GM21390 (cell line): ENCODE data around the gene SETDB1.

Experiments used
- ATAC-seq: cut with Tn5 transposase; IDR thresholded peaks from one replicate; pipeline ENCODE4 v1.9.1; 2021; ENCODE audit not compliant: unreplicated experiment

Gene SETDB1

DNA sequence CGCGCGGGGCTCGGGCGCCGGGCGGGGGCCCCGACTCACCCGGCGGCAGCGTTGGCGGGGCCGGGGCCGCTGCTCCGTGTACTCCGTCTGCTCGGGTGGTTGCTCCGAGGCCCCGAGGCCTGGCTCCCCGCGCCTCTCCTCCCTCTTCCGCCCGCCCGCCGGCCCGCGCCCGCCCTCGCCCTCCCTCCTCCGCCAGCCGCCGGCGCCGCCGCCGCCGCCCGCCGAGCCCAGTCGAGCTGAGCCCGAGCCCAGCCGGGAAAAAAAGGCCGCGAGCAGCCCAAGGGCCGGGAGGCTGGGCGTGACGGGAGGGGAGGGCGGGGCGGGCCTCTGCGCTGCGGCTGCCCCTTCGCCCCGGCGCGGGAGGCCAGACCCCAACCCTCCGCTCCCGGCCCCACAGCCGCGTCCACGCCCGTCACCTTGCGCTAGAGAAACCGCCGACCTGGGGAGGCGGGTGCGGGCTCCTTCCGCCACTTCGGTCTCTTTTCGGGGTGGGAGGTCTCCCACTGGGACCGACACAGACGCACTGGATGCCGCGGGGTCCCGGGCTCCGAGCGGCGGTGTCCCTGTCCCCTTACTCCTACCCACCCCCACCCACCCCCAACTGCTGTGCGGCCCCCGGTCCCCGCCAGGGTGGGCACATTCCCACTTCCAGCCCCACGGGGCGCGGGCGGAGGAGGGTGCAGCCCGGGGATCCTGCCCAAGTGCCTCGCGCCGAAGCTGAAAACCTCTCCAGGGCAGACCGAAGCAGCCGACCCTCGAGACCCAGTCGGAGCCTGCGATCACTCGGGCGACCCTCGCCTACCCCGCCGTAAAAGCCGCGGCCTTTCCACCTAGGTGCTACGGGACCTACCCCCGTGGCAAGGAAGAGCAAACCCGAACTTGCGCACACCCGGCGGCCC, 48.7 kb downstream of the SETDB1 start, which contains the start of gene CERS2:
Gene CERS2 (minus strand): TSS at position 256 of the 899 bp plus-strand sequence. CDS start 5,745 bp downstream, outside the sequence.
- peak; percentile 56 for ATAC-seq

DNA sequence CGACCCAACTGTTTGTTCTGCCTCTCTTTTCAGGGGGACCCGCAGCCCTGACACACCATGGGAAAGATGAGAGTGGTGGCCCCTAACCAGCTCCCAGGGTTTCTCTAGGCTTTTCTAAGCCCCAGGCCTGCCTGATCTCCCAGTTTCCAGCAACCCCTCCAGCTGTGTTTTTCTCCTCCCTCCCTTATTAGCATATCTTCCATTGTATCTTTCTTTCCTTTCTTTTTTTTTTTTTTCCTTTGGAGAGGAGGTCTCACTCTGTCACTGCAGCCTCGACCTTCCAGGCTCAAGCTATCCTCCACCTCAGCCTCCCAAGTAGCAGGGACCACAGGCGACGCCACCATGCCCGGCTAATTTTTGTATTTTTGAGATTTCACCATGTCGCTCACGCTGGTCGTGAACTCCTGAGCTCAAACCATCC, 50.2 kb downstream of the SETDB1 start:
- ATAC-seq, result no peak

DNA sequence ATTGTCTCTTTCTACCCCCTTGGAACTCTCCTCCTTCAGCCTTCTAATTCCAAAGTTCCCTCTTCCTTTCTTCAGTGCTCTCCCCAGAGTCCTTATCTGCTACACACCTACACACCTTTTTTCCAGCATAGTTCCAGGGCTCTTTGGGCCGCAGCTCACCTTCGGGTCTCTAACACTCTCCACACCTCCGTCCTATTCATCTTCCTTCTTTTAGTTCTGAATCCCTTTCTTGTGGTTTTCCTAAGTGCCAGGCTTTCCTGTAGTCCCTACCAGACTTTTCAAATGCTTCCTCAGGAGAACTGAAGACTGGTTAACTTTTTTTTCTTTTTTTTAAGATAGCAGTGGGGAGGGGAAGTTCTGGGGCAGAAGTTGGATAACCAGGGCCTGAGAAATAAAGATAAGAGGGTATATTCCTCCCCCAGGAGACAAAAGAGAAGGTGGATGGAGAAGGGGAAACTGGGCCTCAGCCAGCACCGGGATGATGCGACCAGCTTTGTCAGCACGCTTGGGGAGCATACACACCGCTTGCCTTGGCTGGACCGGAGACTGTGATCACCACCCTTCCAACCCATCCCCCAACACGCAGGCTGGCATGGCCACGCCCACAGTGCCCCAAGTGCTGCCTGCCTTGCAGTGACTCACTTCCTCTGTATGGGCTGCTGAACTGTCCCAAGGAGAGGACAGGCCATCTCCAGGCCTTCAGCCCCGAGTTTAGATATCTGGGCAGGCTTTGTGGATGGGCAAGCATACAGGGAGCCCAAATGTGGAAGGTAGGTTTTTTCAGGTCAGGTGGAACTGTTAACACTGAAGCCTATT, 50.9 kb downstream of the SETDB1 start:
- no peak for ATAC-seq

DNA sequence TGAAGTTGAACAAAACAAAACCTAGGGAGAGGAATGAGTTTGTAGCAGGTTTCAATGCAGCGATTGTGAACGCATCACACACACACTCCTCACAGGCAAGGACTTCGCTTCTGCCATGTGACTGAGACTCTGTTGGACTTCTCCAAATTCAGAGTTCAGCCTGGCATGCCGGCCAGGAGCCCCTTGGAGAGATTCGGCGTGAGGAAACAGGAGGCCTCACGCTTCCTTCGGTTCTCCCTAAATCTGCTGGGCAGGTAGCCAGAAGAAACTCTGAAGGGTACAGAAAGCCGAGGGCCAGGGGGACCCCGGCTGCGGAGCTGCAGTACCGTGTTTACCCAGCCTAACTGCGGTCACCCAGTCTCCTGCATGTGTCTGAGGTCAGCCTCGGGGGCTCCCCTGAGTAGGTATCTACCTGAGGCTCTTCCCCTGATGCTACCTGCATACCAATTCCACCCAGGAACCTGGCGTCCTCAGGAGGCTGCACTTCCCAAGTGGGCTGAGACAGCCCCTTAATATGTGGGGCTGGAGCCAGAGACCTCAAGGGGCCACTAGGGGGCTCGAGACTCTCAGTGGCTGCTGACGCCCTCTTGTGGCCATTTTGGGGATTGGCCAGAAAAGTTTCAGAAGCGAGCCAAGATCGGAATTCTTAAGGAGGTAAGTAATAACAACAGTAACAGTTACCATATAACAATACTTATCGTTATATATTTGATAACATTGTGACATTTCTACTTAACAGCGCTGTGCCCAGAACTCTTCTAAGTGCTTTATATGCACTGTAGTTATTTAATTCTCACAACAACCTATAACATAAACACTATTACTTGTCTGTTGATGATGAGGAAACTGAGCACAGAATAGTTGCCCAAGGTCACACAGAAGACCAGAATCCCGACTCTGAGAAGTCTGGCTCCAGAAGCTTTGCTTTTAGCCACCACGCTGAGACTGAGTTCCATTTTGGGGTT, 53.2 kb downstream of the SETDB1 start:
- peak; percentile 45 for ATAC-seq

DNA sequence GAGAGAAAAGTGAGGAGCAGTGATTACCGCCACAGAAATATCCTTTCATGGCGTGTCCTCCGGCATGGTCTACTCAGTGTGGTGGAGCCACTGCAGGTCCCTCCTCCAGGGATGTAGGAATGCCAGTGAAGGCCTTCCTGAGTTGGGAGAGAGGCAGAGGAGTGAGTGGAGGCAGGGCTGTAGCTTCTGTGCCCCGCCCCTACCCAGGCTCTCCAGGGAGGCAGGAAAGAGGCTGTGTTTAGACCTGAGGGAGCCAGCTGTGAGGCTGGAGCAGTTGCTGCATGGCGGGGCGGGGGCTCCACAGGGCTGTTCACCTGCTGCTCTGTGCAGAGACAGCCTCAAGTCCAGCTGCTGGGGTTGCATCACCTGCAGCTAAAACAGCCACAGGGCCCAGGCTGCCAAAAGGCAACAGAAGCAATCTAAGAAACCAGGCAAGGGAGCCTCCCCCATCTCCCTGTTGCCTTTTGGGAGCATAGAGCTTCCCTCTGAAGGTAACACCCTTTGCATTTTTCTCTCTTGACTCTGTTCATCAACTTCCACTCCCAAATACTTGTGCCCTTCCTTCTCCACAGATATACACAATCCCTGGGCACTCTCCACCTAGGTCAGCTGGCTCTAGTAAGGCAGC, 55.1 kb downstream of the SETDB1 start:
- no peak for ATAC-seq

DNA sequence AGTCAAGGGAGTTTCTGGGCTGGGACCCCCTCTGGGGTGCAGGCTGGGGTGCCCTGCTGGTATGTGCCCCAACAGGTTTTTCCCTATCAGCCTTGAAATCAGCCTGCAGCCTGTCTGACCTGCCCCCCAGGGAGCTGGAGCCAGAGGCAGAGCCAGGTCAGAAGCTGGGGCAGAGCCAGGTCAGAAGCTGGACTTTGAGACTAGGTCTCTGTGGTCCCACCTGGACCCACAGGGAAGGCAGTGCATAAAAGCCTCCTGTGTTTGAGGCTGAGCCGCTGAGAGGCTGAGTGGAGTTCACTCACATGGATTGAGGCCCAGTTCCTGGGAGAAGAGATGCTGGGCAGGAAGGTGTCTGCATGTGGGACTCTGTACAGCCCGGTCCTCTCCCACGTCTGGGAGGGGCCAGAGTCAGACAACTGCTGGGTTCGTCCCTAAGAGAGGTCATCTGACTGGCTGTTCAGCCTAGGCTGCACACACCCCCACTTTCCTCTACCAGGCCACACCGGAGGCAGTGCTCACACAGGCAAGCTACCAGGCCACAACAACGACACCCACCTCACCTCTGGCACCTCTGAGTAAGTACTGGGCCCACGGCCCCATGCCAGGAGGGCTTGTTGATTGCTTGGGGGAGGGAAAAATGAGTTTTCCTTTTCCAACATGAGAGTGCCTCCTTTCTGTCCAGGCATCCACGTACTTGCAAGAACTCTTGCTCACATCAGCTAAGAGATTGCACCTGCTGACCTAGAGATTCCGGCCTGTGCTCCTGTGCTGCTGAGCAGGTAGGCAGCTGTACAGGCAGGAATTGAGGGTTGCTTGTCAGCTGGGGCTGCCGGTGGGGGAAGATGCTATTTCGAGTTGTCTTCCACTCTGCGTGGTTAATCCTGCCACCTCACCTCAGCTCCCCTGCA, 55.9 kb downstream of the SETDB1 start, which contains the start of gene ANXA9:
Gene ANXA9 (plus strand): TSS at position 488 of the 908 bp plus-strand sequence. CDS start 814 bp downstream, outside the sequence.
- ATAC-seq, result no peak

DNA sequence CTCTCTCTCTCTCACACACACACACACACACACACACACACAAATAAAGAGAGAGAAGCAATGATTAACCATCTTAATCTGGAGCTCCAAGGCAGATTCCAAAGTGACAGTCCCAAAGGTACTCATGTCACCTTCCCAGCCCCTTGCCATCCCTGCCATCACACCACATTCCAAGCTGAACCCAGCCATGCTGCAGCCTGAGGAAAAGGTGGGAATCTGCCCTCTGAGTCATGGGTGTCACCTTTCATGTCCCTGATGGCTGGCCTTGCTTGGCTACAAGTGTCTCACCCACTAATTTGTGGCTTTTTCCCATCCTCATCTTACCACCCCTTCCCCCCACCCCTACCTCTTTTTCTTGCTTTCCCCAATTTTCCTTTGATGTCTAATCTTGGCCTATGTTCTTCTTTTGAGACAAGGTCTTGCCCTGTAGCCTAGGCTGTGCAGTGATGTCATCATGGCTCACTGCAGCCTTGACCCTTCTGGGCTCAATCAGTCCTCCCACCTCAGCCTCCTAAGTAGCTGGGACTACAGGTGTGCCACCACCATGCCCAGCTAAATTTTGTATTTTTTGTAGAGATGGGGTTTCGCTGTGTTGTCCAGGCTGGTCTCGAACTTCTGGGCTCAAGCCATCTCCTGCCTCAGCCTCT, 59.1 kb downstream of the SETDB1 start:
- ATAC-seq, result no peak

DNA sequence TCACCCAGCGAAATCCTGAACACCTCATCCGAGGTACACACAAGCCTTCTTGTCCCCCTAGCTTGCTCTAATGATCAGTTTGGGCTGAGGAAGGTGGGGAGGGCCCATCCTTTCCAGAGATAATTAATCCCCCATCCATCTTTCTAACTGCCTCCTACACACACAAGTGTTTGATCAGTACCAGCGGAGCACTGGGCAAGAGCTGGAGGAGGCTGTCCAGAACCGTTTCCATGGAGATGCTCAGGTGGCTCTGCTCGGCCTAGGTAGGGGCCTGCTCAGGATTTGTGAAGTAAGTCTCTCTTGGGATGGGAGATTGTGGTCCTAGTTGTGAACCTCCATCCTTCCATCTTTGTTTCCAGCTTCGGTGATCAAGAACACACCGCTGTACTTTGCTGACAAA, 61.8 kb downstream of the SETDB1 start:
- no peak for ATAC-seq

DNA sequence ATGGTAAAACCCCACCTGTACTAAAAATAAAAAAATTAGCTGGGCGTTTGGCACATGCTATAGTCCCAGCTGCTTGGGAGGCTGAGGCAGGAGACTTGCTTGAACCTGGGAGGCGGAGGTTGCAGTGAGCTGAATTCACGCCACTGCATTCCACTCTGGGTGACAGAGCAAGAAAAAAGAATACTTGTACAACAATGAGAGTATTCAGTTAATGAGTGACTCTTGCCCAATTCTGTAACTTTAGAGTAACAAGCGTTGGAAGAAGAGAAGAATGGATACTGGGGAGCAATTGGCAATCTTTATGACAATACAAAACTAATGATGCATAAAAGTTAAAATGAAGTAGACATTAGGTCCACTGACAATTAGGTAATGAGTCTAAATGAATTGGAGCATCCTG, 66.5 kb downstream of the SETDB1 start:
- ATAC-seq, result no peak

DNA sequence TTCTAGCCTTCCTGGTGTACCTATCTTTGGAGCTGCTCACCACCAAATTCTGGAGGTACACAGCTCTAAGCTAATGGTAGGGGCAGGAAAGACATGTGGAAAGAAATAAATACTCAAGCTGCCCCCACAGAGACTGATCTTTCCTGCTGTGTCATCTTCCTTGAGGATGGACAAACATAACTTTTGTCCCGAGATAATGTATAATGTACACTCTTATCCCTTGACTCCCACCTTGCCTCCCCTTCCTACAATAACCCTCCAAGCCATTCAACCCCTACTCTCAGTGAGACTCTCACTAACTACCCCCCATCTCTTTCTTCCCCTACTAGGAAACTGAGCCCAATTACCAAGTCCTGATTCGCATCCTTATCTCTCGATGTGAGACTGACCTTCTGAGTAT, 68.1 kb downstream of the SETDB1 start:
- ATAC-seq, result no peak

DNA sequence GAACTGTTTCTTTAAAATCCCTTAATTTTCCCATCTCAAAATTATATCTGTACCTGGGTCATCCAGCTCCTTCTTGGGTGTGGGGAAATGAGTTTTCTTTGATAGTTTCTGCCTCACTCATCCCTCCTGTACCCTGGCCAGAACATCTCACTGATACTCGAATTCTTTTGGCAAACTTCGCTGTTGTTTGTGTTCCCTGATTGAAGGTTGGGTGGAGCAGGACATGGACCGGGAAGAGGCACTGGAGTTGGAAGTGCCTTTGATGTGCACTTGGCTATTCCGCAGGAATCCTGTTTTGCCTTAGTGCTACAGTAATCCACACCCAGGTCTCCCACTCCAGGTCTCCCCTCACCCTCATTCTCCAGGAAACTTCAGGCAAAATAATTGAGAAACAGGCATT, 69.3 kb downstream of the SETDB1 start:
- ATAC-seq, result no peak

DNA sequence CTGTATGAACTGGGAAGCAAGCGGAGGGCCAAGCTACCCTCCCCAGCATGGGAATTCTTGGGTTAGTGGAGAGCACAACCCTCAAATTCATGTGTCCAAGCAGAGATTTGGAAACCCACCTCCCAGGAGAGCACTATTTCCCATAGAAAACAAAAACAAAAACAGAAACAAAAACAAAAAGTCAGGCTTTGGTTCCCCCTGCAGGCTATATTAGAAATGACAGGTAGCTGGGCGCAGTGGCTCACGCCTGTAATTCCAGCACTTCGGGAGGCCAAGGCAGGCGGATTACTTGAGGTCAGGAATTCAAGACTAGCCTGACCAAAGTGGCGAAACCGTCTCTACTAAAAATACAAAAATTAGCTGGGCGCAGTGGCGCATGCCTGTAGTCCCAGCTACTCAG, 69.7 kb downstream of the SETDB1 start:
- ATAC-seq, result no peak

DNA sequence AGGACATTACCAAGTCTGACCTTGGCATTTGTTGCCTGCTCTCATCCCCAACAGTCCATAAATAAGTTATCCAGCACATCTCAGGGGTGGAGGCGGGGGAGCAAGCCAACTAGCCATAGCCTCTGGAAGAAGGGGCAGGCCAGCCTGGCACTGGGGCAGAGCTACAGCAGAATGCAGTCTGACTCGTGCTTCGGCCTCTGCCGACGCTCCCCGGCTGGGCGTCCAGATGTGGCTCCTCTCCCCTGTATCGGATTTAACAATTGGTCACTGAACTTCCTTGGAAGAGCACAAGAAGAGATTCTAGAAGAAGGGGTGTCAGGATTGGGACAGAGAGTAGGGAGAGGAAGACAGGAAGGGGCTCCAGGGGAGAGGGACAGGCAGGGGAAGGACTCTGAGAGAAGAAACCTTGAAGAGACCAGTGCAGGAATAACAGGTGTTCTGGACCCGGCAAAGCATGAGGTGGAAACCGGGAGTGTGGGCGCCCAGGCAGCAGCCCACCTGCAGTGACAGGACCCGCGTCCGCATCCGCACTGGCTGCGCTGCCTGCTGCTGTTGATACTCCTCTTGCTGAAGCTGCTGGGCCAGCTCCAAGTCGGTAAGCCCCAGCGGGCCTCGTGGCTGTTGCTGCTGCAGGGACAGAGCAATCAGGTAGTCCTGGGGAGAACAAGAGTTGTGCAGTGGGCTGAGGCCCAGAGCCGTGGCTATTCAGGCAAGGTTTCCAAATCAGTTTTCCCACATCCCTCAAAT, 71.1 kb downstream of the SETDB1 start:
- ATAC-seq, result no peak

DNA sequence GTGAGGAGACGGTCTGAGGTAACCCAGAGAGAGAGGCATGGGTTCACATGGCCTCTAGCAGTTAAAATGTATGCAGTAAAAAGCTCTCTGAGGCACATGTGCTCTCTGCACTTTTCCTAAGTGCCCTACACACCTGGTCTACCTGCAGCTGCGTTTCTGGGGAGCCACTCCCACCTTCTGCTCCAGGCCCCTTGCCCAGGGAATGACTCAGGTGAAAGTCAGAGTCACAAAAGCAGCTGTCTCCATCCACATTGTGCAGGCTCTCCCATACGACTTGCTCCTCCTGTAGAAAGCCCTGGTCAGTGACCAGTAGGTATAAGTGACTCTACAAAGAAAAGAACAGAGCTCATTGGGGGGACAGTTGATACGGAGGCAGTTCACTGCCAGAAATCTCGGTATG, 71.8 kb downstream of the SETDB1 start:
- no peak for ATAC-seq

DNA sequence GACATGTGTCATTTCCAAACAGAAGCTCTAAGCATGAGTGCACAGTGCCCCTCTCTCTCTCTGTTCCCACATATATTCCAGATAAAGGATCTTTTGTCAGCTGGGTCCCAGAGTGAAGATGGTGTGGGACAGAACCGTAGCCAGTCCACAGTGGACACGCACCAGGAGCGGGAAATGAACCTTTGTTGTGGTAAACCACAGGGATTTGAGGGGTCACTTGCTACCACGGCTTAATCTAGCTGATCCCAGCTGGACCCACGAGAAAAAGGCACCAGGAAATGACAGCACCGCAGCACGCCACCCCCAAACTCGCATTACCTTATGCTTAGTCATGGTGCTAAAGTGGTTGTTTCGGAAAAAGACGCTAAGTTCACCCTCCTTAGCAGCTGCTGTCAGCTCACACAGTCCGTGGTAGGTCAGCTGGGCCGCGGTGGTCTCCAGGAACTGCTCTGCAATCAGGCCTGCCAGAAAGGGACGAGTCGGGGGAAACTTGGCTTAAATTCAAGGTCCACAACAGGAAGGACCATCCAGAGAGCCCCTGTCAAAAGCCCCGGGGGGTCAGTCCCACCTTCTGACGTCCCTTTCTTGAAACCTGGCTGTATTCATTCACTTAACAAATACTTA, 73.0 kb downstream of the SETDB1 start:
- ATAC-seq, result no peak

DNA sequence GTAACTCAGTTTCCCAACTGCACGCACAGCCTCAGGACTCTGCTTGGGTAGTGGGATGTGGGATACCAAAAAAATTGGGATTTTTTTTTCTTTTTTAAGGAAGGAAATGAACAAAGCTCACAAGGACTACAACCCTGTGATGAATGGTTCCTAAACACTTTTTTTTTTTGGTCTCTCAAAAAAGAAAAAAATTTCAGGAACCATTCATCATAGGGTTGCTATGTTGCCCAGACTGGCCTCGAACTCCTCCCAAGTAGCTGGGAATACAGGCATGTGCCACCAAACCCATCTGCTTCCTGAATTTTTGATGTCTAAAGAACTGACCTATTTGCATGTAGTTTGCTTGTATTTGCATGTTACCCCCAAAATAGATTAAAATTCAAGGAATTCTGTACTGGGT, 73.8 kb downstream of the SETDB1 start:
- no peak for ATAC-seq

DNA sequence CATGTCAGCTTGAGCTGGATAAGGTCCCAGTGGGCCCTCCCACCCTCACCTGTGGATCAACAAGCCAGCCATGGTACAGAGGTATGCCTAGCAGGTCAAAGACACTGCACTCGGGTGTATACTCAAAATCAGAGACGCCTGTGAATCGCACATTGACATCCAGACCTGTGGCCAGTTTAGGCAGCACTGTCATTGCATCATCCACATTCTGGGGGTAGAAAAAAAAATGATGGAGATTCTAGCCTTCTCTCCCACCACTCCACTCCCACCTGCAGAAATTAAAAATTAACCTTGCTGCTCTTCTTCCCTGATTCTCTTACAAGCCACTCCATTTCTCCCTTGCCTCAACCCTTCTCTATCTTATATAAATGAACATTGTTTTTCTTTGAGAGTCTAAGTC, 74.2 kb downstream of the SETDB1 start:
- no peak for ATAC-seq

DNA sequence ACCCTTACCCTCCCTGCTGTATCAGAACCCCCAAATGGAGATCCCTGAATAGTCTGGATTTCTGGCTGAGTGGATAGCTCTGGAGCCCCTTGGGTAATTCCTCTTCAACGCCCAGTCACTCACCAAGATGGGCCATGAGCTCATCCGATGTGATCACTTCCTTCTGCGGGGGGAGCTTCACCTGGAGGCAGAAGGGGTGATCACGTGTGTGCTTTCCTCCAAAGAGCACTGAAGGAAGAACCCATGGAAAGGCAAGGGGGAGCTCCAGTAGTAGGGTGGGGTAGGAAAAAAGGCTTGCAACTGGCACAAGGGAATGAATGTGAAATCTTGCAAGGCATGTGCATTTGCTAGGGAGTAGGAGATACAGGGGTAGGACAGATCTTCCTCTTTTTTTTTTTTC, 75.4 kb downstream of the SETDB1 start:
- ATAC-seq, result no peak
